Renal cortical epithelial cell (primary cell): ENCODE data around the gene LPXN. TPM values are rescaled to one million over a fixed set of nuclear protein-coding genes. Genes with fewer than 3 reads are reported as not detected.
"Not testable (repeated sequence)": the region's sequence is repeated elsewhere in the genome, so short reads cannot be mapped to it uniquely, and the experiment has no call there.

Experiments
- DNase-seq: peaks from one replicate; pipeline ENCODE4 v3.0.0-alpha.2; 2011; ENCODE audit warnings: low read depth
- total RNA-seq: library from RNA; depleted of rRNA; stranded (reverse); fragments of >200 nt; gene quantifications from 2 replicates; pipeline ENCODE4 v1.2.3, GENCODE V29; 2014

LPXN gene
- total RNA-seq, 1 donor from 2014 or later = 4.1 TPM

GRCh38 chr11:58579192-58580129 lies 3.8 kb upstream of the LPXN start:
- DNase-seq = peak; percentile 64

- peak; percentile 91 for DNase-seq
Observed at GRCh38 chr11:58578635-58579191, 3.1 kb upstream of the LPXN start, which contains the start of gene ZFP91. ZFP91 (plus strand) TSS chr11:58579063; CDS start chr11:58579282, 219 bp downstream.

DNA sequence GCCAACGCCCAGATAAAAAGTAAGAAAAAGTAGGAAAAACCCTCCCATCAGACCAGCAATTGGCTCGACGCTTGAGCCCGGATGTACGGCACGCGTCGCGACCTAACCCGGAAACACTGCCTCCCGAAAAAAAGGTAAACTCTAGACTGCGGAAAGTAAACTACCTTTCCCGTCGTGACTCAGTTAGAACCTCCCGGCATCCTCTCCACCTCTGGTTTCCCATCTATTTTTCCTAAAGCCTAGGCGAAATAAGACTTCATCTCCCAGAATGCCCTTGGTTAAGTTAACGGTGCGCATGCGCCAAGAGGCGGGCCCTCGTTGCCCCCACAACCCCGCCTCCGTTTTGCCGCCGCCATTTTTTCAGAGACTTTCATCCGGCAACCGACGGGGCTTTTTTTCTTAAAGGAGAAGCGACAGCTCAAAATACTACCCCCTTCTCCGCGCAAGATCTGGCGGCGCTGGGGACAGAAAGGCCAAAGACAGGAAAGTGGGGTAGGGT lies 2.5 kb upstream of the LPXN start:
- DNase-seq = peak; percentile 99

DNA sequence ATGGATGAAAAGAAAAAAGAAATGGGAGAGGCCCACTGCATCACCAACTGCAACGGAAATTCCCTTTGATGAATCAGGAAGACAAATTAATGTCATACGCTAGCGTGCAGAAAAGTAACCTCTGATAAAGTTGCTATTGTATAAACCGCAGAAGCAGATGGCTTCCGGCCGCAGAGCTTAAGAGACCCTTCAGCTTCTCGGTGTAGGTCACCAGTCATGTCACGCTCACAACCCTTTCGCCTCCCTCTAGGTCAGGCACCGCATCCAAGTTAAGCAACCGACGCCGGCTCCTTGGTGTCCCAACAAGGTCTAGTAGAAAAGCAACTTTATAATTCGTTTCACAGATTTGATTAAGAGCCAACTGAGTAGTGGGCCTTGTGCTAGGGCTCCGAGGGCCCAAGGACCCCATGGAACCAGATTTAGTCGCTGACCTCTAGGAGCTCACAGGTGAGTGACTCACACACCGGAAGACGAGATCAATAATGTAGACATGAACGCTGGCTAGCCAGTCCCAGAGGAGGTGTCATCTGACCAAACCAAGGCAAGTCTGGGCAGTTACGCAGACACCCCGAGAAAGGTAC lies 2.0 kb upstream of the LPXN start:
- DNase-seq = peak; percentile 74

DNA sequence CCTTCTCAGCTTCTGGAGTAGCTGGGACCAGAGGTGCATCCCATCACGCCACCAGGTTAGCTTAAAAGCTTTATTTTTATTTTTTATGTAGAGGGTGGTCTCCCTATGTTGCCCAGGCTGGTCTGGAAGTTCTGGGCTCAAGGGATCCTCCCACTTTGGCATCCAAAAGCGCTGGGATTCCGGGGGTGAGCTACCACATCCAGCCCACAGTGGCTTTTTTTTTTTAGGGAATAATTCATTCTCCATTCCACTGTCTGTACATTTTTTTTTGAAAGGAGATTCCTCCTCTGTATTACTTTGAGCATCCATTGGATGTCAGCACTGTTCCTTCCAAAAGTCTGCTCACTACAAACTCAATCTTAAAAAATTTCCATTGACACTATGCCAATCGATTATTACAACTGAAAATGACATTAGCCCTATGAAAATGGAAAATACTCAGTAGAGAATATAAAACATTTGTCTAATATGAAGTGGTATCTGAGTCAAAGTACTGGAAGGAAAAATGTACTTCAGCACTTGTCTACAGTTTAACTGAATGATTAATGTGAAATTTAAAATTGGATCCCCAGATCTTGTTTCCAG lies 1.3 kb upstream of the LPXN start:
- DNase-seq = peak; percentile 55

DNA sequence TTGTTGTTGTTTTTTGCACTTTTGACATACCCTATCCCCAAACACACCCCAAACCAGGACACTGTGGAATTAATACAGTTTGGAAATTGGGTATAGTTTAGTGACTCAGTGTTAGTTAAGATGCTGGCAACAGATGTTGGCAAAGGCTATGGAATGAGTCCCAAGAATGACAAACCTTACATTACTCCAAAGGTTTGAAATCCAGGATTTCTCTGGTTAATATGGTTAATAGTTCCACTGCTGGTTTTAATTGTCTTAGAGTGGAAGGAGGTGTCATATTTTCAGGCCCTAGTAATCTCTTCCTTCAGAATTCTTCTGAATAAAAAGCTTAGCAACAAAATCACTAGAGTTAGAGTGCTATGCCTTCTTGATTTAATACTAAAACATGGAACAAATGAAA lies 775 bp downstream of the LPXN start:
- DNase-seq = peak; percentile 83

- DNase-seq = peak; percentile 67
Observed at GRCh38 chr11:58573451-58574104, 2.1 kb downstream of the LPXN start.

DNA sequence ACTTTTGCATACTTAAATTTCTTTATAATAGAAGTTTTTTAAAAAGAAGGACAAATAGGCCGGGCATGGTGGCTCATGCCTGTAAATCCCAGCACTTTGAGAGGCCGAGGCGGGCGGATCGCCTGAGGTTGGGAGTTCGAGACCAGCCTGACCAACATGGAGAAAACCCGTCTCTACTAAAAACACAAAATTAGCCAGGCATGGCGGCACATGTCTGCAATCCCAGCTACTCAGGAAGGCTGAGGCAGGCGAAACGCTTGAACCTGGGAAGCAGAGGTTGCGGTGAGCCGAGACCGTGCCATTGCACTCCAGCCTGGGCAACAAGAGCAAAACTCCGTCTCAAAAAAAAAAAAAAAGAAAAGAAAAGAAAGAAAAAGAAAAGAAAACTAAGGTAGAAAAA lies 2.8 kb downstream of the LPXN start:
- DNase-seq = not testable (repeated sequence)

DNA sequence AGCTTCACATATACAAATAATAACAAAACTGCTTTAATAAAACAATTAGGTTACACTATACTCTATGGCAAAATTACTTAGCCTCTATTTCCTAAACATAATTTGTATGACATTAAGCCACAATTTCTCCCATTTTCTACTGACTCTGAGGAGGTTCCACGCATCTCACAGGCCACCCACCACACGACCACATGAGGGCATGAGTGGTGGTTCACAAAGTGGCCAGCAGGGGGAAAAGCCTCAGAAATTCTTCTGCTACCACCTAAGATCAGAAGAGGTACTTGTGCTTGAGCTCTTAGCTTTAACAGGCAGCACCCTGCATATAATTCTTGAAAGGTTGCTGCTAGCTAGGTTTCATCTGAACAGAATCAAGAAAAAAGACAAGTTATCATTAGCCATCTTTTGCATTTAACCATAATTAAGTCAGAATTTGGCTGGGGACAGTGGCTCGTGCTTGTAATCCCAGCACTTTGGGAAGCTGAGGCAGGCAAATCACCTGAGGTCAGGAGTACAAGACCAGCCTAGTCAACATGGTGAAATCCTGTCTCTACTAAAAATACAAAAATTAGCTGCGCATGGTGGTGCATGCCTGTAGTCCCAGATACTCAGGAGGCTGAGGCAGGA lies 7.7 kb downstream of the LPXN start:
- peak; percentile 55 for DNase-seq

DNA sequence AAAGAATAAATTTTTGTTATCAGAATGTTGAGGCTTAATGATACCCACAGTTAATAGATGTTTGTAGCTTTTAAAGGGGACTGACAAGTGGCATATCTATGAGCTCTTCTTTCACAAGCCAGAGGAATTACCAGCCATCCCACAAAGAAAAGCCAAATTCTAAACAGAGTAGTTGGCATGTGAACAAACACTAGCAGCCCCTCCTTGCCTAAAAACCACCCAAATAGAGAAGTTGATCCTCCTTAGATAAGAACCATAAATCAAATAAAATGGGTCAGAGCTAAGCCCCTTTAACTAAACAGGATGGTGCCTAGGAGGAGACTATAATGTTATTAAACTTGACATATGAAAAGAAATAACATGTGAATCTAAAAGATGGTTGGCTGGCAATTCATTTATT lies 11.4 kb downstream of the LPXN start:
- DNase-seq = no peak

DNA sequence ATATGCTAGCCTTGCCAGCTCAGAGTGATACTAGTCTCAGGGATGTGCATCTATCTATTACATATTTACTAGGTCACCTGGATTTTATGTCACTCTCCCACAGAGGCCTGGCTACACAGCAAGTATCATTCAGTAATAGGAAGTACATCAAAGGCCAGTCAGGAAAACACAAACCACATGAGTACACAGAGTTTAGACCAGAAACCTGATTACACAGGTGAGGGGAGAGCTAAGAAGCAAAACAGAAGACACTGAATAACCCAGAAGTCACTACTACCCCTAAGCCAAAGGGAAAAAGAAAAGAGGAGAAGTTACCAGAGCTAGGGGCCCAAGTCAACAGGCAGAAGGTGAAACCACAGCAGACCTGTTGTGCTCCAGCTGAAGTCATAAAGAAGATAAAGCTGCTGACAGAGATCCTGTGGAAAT lies 13.3 kb downstream of the LPXN start:
- peak; percentile 12 for DNase-seq

- peak; percentile 87 for DNase-seq
Observed at GRCh38 chr11:58561394-58562098, 14.1 kb downstream of the LPXN start.

- no peak for DNase-seq
Observed at GRCh38 chr11:58560842-58561241, 14.8 kb downstream of the LPXN start.

GRCh38 chr11:58549644-58550043 lies 26.0 kb downstream of the LPXN start:
- no peak for DNase-seq

GRCh38 chr11:58546841-58547240 lies 28.8 kb downstream of the LPXN start:
- DNase-seq = no peak

GRCh38 chr11:58531865-58532341 lies 43.8 kb downstream of the LPXN start:
- DNase-seq = no peak

- DNase-seq = no peak
Observed at GRCh38 chr11:58530236-58530635, 45.4 kb downstream of the LPXN start.

DNA sequence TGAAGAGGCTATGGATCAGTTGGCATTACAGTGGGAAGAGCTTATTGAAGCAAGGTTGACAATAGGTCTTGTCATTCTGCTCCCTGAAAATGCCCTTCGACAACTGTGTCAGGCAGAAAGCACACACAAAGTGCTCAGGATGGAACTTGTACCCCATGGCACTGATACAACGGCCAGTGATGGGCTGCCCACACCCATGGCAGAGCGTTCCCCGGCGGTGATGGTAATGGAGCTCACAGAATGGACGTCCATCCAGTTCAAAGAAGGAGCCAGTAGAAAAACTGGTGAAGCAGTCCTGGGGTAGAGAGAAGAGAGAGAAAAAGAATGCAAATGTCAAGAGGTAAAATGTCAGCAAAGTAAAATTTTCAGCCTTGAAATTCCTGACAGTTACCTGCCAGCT lies 48.2 kb downstream of the LPXN start:
- no peak for DNase-seq

GRCh38 chr11:58526721-58527120 lies 48.9 kb downstream of the LPXN start:
- no peak for DNase-seq

GRCh38 chr11:58525037-58525614 lies 50.5 kb downstream of the LPXN start:
- DNase-seq = no peak
